Measurements from ENCODE around the gene POLG.

Gene POLG

DNA sequence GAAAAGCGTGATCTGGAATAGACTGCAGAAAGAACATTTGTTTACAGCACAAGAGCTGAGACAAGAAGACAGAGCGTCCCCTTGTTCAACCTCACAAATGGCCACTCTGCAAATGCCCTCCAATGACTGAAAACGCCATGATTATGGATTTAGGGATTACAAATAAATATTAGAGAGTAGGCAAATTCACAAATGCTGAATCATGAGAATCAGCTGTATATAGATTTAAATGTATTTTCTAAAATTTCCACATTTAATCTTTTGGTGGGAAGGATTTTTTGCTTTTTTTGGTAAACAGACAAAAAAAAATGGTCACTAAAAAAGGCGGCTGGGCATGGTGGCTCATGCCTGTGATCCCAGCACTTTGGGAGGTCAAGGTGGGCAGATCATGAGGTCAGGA lies 10.6 kb upstream of the POLG start:
- H3K9ac ChIP-seq (ENCODE audit: low read depth, low read length): no peak overlapping the region
- no peaks in the 10 kb centered on the region for H3K9me3 ChIP-seq (ENCODE audit: control insufficient read depth, insufficient read depth, low read length)
- no peak overlapping the region for H3K4me3 ChIP-seq (ENCODE audit: low read depth, low read length)

DNA sequence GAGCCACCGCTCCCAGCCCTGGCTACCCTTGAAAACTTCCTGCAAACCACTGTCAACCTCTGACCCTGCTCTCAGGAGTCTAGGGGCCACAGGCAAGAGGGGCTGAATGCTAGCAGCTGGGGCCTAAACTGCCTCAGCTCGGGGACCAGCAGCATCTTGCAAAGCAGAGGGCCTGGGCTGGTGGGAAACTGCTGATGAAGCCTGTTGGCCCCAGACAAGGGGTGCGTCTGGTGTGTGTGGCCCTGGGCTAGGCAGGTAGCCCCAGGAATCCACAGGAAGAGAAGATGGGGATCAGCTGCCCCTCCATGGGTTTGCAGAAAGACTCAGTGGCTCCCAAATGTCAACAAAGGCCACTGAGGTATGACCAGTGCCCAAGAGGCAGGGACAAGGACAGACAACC lies 8.2 kb upstream of the POLG start:
- Histone ChIP-seq H3K36me3 (ENCODE audit: control insufficient read depth, insufficient read depth, low read length) (no peaks in the 10 kb centered on the region), H3K4me1 (ENCODE audit: control insufficient read depth, insufficient read depth, low read length) (peaks cover 5% of the 10 kb centered on the region; the same call in 1 of the 2 replicates), H3K4me3 (ENCODE audit: low read depth, low read length) (no peak overlapping the region), H3K9ac (ENCODE audit: low read depth, low read length) (no peak overlapping the region), H3K9me3 (ENCODE audit: control insufficient read depth, insufficient read depth, low read length) (no peaks in the 10 kb centered on the region), H3K27me3 (ENCODE audit: control insufficient read depth, insufficient read depth, low read length) (peaks cover 6% of the 10 kb centered on the region), H3K27ac (ENCODE audit: low read depth, low read length) (no peak overlapping the region)

More for the DNA sequence above, 10.6 kb upstream of the POLG start:
- Histone ChIP-seq H3K4me1 (ENCODE audit: control insufficient read depth, insufficient read depth, low read length) (peaks cover 5% of the 10 kb centered on the region; the same call in 1 of the 2 replicates), H3K36me3 (ENCODE audit: control insufficient read depth, insufficient read depth, low read length) (no peaks in the 10 kb centered on the region), H3K27ac (ENCODE audit: low read depth, low read length) (no peak overlapping the region), H3K27me3 (ENCODE audit: control insufficient read depth, insufficient read depth, low read length) (no peaks in the 10 kb centered on the region; the same call in 1 of the 2 replicates)

DNA sequence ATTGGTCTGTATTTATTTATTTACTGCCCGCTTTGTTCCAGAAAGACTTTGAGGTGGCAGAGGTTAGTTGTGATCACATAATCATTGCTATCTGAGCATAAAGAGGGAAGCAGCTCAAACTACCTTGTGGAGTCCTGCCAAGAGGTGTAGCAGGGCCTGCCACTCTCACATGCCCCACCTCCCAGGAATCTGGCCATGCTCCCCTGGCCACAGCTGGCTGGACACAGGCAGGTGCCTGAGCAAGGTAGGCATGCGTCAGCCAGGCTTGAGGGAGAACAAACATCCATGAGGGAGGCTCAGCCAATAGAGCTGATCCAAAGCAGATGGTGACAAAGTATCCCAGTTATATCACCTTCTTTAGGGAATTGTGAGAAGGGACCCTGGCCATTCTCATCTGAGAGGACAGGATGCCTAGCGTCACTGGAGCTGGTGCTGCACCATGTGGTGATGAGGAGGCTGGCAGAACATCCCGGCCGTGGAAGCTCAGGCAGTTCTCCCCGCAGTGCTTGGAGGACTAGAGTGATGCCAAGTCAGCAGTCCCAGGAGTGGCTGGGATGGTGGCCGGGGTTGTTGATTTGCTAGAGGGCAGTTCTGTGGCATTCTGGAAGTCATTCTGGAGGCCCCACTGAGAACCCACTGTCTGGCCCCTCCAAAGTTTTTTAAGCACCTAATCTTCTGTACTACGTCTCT lies 6.8 kb upstream of the POLG start:
- no peak overlapping the region for H3K9ac ChIP-seq (ENCODE audit: low read depth, low read length)
- no peak overlapping the region for H3K27ac ChIP-seq (ENCODE audit: low read depth, low read length)
- no peaks in the 10 kb centered on the region; the same call in 1 of the 2 replicates for H3K4me1 ChIP-seq (ENCODE audit: control insufficient read depth, insufficient read depth, low read length)
- H3K36me3 ChIP-seq (ENCODE audit: control insufficient read depth, insufficient read depth, low read length): no peaks in the 10 kb centered on the region
- H3K27me3 ChIP-seq (ENCODE audit: control insufficient read depth, insufficient read depth, low read length): peaks cover 7% of the 10 kb centered on the region
- H3K4me3 ChIP-seq (ENCODE audit: low read depth, low read length): no peak overlapping the region
- H3K9me3 ChIP-seq (ENCODE audit: control insufficient read depth, insufficient read depth, low read length): no peaks in the 10 kb centered on the region

DNA sequence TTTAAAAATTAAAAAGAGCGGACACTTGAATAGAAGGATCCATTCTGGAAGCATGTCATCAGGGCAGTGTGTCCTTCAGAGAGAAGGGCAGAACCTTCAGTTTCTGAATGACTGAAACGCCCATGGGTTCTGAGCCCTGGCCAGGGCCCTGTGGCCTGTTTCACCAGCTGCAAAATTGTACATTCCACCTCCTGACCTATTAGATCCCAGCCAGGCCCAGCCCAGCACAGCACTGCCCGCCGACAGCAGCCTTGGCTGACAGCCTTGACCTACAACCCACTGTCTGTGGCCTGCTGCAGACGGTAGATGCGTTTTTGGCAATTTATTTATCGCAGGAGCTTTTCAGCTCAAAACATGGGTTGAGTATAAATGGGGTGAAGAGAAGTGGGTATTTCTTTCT lies 5.9 kb upstream of the POLG start:
- H3K4me1 ChIP-seq (ENCODE audit: control insufficient read depth, insufficient read depth, low read length): no peaks in the 10 kb centered on the region
- no peak overlapping the region for H3K4me3 ChIP-seq (ENCODE audit: low read depth, low read length)
- H3K27me3 ChIP-seq (ENCODE audit: control insufficient read depth, insufficient read depth, low read length): peaks cover 15% of the 10 kb centered on the region
- no peaks in the 10 kb centered on the region for H3K36me3 ChIP-seq (ENCODE audit: control insufficient read depth, insufficient read depth, low read length)
- no peaks in the 10 kb centered on the region for H3K9me3 ChIP-seq (ENCODE audit: control insufficient read depth, insufficient read depth, low read length)
- no peak overlapping the region for H3K27ac ChIP-seq (ENCODE audit: low read depth, low read length)
- H3K9ac ChIP-seq (ENCODE audit: low read depth, low read length): no peak overlapping the region

DNA sequence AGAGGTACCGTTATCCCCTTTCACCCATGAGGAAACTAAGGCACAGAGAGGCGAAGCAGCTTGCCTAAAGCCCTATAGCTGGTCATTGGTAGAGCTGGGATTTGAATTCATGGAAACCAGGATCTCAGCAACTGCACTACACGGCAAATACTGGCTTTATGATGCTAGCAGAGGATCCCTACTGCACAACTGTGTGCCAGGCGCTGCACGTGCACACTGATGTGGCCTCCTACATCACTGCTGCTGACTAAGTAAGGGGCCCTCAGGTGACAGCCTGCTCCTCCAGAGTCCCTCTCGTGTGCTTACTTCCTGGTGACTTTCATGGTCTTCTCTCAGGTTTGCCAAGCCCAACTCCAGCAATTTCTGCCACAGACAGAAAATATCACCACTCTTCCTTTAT lies 3.4 kb upstream of the POLG start:
- peaks cover 17% of the 10 kb centered on the region for H3K27me3 ChIP-seq (ENCODE audit: control insufficient read depth, insufficient read depth, low read length)
- no peak overlapping the region for H3K9ac ChIP-seq (ENCODE audit: low read depth, low read length)
- no peak overlapping the region for H3K27ac ChIP-seq (ENCODE audit: low read depth, low read length)
- peaks cover 3% of the 10 kb centered on the region for H3K36me3 ChIP-seq (ENCODE audit: control insufficient read depth, insufficient read depth, low read length)
- no peak overlapping the region for H3K4me3 ChIP-seq (ENCODE audit: low read depth, low read length)
- H3K9me3 ChIP-seq (ENCODE audit: control insufficient read depth, insufficient read depth, low read length): no peaks in the 10 kb centered on the region
- H3K4me1 ChIP-seq (ENCODE audit: control insufficient read depth, insufficient read depth, low read length): peaks cover 4% of the 10 kb centered on the region; the same call in 1 of the 2 replicates

DNA sequence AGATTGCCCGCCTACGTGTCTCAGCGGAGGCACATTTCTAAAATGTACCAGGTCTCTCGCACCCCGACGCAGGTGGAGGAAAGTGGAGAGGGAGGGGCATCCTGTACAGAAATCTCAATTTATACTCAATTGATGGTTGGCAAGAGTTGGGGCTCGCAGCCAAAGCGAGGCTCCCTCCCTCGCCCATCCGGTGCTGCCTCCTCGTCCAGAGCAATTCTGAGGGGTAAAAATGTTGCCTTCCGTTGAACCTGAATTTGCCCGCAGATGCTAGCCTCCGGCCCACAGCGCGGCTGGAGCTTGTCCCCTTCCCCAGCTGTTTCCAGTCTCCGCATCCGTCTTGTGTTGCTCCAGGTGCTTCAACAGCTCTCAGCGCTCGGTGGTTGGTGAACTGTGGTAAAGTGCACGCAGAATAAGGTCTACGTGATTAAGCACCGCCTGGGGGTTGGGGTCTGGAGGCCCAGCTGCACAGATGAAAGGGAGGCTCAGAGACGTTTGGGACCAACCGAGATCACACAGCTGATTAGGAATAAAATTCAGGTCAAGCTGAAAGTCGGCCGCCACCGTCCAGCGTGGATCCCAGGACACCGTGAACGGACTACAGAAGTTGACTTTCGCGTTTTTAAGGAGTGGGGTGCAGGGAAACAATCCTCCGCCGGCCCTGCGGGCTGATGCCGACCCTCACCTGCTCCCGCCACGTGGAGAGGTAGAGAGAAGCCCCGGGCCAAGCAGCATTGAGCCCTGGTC lies 846 bp upstream of the POLG start:
- Histone ChIP-seq H3K27me3 (ENCODE audit: control insufficient read depth, insufficient read depth, low read length) (peaks cover 17% of the 10 kb centered on the region), H3K9me3 (ENCODE audit: control insufficient read depth, insufficient read depth, low read length) (no peaks in the 10 kb centered on the region), H3K4me3 (ENCODE audit: low read depth, low read length) (peak overlapping the region; percentile 78), H3K9ac (ENCODE audit: low read depth, low read length) (peak overlapping the region; percentile 11; the same call in 1 of the 2 replicates), H3K4me1 (ENCODE audit: control insufficient read depth, insufficient read depth, low read length) (peaks cover 15% of the 10 kb centered on the region; the same call in 1 of the 2 replicates), H3K36me3 (ENCODE audit: control insufficient read depth, insufficient read depth, low read length) (peaks cover 27% of the 10 kb centered on the region), H3K27ac (ENCODE audit: low read depth, low read length) (no peak overlapping the region)

DNA sequence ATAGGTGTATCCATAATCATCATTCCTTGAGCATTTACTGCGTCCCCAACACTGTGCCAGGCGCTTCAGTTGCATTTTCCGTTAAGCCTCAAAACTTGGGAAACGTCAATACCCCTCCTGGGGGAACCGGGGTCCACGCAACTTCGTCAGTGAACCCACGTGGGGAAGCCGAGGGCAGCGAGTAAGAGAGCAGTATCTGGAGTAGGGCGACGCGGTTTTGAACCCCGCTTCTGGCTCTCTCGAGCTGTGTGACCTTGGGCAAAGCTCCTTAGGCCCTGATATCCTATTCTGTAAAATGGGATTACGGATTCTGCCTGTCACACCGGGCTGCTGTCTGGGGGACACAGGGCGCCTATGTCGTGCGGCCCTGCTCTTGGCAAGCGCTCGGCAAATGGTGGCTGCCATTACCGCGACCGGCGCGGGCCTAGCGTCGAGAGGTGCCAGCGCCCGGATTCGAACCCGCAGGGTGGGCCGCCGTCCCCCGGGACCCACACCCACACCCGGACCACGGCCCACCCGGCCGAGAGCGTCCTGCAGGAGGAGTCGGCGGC lies 590 bp downstream of the POLG start:
- no peaks in the 10 kb centered on the region for H3K9me3 ChIP-seq (ENCODE audit: control insufficient read depth, insufficient read depth, low read length)
- H3K4me1 ChIP-seq (ENCODE audit: control insufficient read depth, insufficient read depth, low read length): peaks cover 15% of the 10 kb centered on the region; the same call in 1 of the 2 replicates
- H3K27me3 ChIP-seq (ENCODE audit: control insufficient read depth, insufficient read depth, low read length): peaks cover 14% of the 10 kb centered on the region
- H3K9ac ChIP-seq (ENCODE audit: low read depth, low read length): peak overlapping the region; percentile 74
- H3K4me3 ChIP-seq (ENCODE audit: low read depth, low read length): peak overlapping the region; percentile 95
- peak overlapping the region; percentile 81 for H3K27ac ChIP-seq (ENCODE audit: low read depth, low read length)
- H3K36me3 ChIP-seq (ENCODE audit: control insufficient read depth, insufficient read depth, low read length): peaks cover 41% of the 10 kb centered on the region

DNA sequence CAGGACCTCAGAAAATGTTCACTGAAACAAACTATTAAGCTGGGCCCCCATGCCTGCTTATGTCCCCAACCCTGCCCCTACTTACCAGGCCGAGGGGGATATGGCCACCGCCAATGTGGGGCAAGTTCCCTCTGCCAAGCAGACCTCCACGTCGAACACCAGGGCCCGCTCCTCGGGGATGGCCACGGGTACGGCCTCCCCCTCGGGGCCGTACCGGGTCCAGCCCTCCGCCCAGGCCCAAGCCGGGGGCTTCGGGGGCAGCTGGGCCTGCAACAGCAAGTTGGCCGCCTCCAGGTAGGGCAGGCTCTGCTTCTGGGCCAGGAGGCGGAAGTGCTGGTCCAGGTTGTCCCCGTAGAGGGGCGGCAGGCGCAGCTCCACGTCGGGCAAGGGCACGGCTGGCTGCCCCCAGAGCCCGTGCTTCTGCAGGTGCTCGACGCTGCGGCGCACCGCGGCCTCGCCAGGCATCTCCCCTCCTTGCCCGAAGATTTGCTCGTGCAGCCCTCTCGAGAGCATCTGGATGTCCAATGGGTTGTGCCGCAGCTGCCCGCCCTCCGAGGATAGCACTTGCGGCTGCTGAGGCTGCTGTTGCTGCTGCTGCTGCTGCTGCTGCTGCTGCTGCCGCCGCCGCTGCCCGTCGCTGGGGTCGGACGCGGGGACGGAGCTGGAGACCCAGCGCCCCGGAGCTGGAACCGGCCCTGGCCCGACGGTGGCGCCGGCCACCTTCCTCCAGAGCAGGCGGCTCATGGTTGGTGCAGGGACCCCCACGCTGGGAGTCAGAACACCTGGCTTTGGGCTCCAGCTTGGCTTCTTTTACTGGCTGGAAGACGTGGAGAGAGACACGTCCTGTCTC lies 1.4 kb downstream of the POLG start:
- peaks cover 15% of the 10 kb centered on the region; the same call in 1 of the 2 replicates for H3K4me1 ChIP-seq (ENCODE audit: control insufficient read depth, insufficient read depth, low read length)
- peaks cover 49% of the 10 kb centered on the region for H3K36me3 ChIP-seq (ENCODE audit: control insufficient read depth, insufficient read depth, low read length)

DNA sequence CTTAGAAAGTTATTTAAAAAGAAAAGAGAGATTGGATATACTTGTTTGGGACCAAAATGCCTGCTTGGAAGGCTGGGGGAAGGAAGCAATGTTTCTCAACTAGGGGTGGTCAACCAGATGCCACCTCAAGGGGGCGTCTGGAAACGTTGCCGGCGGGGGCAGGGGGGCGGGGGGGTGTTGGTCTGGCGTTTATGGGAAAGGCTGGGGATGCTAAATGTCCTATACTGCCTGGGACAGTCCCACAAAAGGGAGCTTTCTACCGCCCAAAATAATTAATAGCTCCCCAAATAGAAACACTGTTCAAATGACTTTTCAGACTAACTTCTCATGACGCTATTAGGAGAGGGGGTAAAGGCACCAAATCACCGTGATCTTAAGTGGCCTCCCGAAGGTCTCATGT lies 2.2 kb downstream of the POLG start:
- Histone ChIP-seq H3K9me3 (ENCODE audit: control insufficient read depth, insufficient read depth, low read length) (no peaks in the 10 kb centered on the region), H3K27ac (ENCODE audit: low read depth, low read length) (no peak overlapping the region), H3K27me3 (ENCODE audit: control insufficient read depth, insufficient read depth, low read length) (peaks cover 11% of the 10 kb centered on the region; the same call in 1 of the 2 replicates), H3K4me3 (ENCODE audit: low read depth, low read length) (no peak overlapping the region), H3K4me1 (ENCODE audit: control insufficient read depth, insufficient read depth, low read length) (peaks cover 15% of the 10 kb centered on the region; the same call in 1 of the 2 replicates), H3K9ac (ENCODE audit: low read depth, low read length) (no peak overlapping the region), H3K36me3 (ENCODE audit: control insufficient read depth, insufficient read depth, low read length) (peaks cover 57% of the 10 kb centered on the region)

More for the DNA sequence above, 1.4 kb downstream of the POLG start:
- H3K9me3 ChIP-seq (ENCODE audit: control insufficient read depth, insufficient read depth, low read length): no peaks in the 10 kb centered on the region
- no peak overlapping the region for H3K27ac ChIP-seq (ENCODE audit: low read depth, low read length)
- H3K4me3 ChIP-seq (ENCODE audit: low read depth, low read length): peak overlapping the region; percentile 95
- H3K27me3 ChIP-seq (ENCODE audit: control insufficient read depth, insufficient read depth, low read length): peaks cover 11% of the 10 kb centered on the region; the same call in 1 of the 2 replicates
- H3K9ac ChIP-seq (ENCODE audit: low read depth, low read length): peak overlapping the region; percentile 74; the same call in 1 of the 2 replicates

DNA sequence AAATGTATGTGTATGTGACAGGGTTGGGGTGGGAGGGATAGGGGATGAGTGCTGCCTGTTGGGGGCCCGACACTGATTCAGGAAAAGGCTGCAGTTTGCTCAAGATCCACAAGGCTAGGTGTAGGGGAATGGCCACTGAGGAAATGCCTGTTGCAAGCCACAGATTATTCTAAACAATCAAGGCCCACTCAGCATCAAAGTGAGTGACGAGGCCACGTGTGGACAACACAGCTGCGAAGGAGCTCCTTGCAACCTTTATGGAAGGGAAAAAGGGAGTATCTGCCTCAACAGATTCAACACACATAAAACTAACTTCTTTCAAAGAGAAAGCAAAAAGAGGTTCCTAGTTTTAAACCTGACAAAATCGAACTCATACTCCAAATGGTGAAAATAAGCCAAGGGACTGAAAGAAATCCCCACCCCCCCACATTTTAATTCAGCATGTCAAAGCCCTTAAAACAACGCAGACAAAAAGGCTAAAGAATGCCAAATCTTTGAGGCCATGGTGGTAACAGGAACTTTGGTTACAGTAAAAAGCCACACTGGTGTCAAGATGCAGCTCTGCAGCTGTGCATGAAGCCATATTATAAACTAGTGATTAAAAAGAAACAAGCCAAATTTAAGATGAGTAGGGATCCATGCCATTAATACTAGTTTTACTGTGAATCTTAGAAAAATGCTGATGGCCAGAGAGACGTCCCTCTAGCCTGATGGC lies 3.6 kb downstream of the POLG start:
- no peak overlapping the region for H3K4me3 ChIP-seq (ENCODE audit: low read depth, low read length)
- peaks cover 6% of the 10 kb centered on the region; the same call in 1 of the 2 replicates for H3K27me3 ChIP-seq (ENCODE audit: control insufficient read depth, insufficient read depth, low read length)
- H3K9me3 ChIP-seq (ENCODE audit: control insufficient read depth, insufficient read depth, low read length): no peaks in the 10 kb centered on the region
- H3K9ac ChIP-seq (ENCODE audit: low read depth, low read length): no peak overlapping the region
- peaks cover 15% of the 10 kb centered on the region; the same call in 1 of the 2 replicates for H3K4me1 ChIP-seq (ENCODE audit: control insufficient read depth, insufficient read depth, low read length)
- no peak overlapping the region for H3K27ac ChIP-seq (ENCODE audit: low read depth, low read length)
- peaks cover 71% of the 10 kb centered on the region for H3K36me3 ChIP-seq (ENCODE audit: control insufficient read depth, insufficient read depth, low read length)
